ENCODE results near the gene MUS81. TPM values are rescaled to one million over a fixed set of nuclear protein-coding genes. Genes with fewer than 3 reads are reported as not detected.
A peak's percentile ranks its signal among the peaks of the same experiment; 100 is the strongest.

The MUS81 gene
- total RNA-seq, 2 experiments from 2014 or later: 102 to 130 TPM

GRCh38 chr11:65864706-65865471, 4.7 kb downstream of the MUS81 start:
- H3K9me2 ChIP-seq (ENCODE audit: insufficient read depth, low read length): no peaks in the 10 kb centered on the region
- H3K9me3 ChIP-seq (ENCODE audit: low read length): no peaks in the 10 kb centered on the region
- intact Hi-C loops (cut with micrococcal nuclease; ENCODE audit: unreplicated experiment): no loop called here
- BruUV-seq (replicated peaks): no TSS peak
- no peak overlapping the region for H3K4me3 ChIP-seq (ENCODE audit: low read depth, low read length, poor library complexity, severe bottlenecking)
- no peak for DNase-seq (ENCODE audit: low spot score)
- CTCF ChIA-PET (ENCODE audit: unreplicated experiment): no interaction called here
- POLR2A ChIA-PET: no interaction called here
- H4K20me1 ChIP-seq (ENCODE audit: insufficient read depth, low read length): peaks cover 4% of the 10 kb centered on the region; the same call in 1 of the 2 replicates
- peaks cover 18% of the 10 kb centered on the region for H3K4me1 ChIP-seq (ENCODE audit: insufficient read depth, low read length, poor library complexity, severe bottlenecking)
- peaks cover 59% of the 10 kb centered on the region for H3K36me3 ChIP-seq (ENCODE audit: insufficient read depth, low read length)
- no peak for TF ChIP-seq EZH2phosphoT487 (IDR thresholded peaks at IDR 0.05; ENCODE audit: borderline replicate concordance, low read depth, low read length)
- TF ChIP-seq CTCF (conservative IDR thresholded peaks at IDR 0.05; ENCODE audit: low read length): no peak
- peaks cover 14% of the 10 kb centered on the region; the same call in 1 of the 2 replicates for H3K79me2 ChIP-seq (ENCODE audit: insufficient read depth, low read depth, low read length)
- no peak overlapping the region for H3K4me2 ChIP-seq (ENCODE audit: low read length)
- no peak overlapping the region for H2AFZ ChIP-seq (ENCODE audit: low read length)
- no peak overlapping the region for H3K27ac ChIP-seq (ENCODE audit: low read depth, low read length, poor library complexity, severe bottlenecking)

GRCh38 chr11:65865550-65866172, 5.4 kb downstream of the MUS81 start:
- TSS peak; percentile 29 for BruUV-seq (replicated peaks)

More at GRCh38 chr11:65865550-65866172, 5.4 kb downstream of the MUS81 start:
- H3K79me2 ChIP-seq (ENCODE audit: insufficient read depth, low read depth, low read length): peaks cover 14% of the 10 kb centered on the region; the same call in 1 of the 2 replicates
- H2AFZ ChIP-seq (ENCODE audit: low read length): no peak overlapping the region
- no peaks in the 10 kb centered on the region for H3K9me2 ChIP-seq (ENCODE audit: insufficient read depth, low read length)
- H4K20me1 ChIP-seq (ENCODE audit: insufficient read depth, low read length): peaks cover 4% of the 10 kb centered on the region; the same call in 1 of the 2 replicates
- H3K27ac ChIP-seq (ENCODE audit: low read depth, low read length, poor library complexity, severe bottlenecking): no peak overlapping the region
- no peak overlapping the region for H3K4me3 ChIP-seq (ENCODE audit: low read depth, low read length, poor library complexity, severe bottlenecking)
- intact Hi-C loops (cut with micrococcal nuclease; ENCODE audit: unreplicated experiment): no loop called here
- H3K4me1 ChIP-seq (ENCODE audit: insufficient read depth, low read length, poor library complexity, severe bottlenecking): peaks cover 22% of the 10 kb centered on the region
- H3K4me2 ChIP-seq (ENCODE audit: low read length): no peak overlapping the region
- TF ChIP-seq EZH2phosphoT487 (IDR thresholded peaks at IDR 0.05; ENCODE audit: borderline replicate concordance, low read depth, low read length): no peak
- TF ChIP-seq CTCF (conservative IDR thresholded peaks at IDR 0.05; ENCODE audit: low read length): no peak
- peaks cover 59% of the 10 kb centered on the region for H3K36me3 ChIP-seq (ENCODE audit: insufficient read depth, low read length)
- no peak for DNase-seq (ENCODE audit: low spot score)
- ChIA-PET CTCF (ENCODE audit: unreplicated experiment) (no interaction called here), POLR2A (no interaction called here)
- no peaks in the 10 kb centered on the region for H3K9me3 ChIP-seq (ENCODE audit: low read length)
